HG03025 (cell line): ENCODE data around the gene EIF4A2.
"Not testable (repeated sequence)": the region's sequence is repeated elsewhere in the genome, so short reads cannot be mapped to it uniquely, and the experiment has no call there.

Experiments used
- ATAC-seq: cut with Tn5 transposase; IDR thresholded peaks from one replicate; pipeline ENCODE4 v1.9.1; 2021; ENCODE audit warnings: mild to moderate bottlenecking, moderate library complexity; ENCODE audit not compliant: unreplicated experiment, low FRiP score

EIF4A2 gene

GRCh38 chr3:186818516-186818915 is 35.1 kb downstream of the EIF4A2 start:
- no peak for ATAC-seq

DNA sequence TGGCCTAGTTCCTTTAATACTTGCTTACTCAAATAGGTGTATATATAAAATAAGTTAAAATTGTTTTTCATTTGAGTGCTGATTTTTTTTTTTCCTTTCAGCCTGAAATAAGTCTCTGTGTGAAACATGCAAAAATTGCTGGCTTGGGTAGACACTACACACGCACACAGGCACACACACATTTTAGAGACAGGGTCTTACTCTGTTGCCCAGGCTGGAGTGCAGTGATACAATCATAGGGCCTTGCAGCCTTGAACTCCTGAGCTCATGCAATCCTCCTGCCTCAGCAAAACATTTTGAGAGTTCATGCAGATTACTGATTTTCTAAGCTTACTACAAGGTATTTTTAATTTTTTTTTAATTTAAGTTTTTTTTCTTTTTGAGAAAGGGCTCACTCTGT is 35.6 kb downstream of the EIF4A2 start:
- ATAC-seq, result no peak

DNA sequence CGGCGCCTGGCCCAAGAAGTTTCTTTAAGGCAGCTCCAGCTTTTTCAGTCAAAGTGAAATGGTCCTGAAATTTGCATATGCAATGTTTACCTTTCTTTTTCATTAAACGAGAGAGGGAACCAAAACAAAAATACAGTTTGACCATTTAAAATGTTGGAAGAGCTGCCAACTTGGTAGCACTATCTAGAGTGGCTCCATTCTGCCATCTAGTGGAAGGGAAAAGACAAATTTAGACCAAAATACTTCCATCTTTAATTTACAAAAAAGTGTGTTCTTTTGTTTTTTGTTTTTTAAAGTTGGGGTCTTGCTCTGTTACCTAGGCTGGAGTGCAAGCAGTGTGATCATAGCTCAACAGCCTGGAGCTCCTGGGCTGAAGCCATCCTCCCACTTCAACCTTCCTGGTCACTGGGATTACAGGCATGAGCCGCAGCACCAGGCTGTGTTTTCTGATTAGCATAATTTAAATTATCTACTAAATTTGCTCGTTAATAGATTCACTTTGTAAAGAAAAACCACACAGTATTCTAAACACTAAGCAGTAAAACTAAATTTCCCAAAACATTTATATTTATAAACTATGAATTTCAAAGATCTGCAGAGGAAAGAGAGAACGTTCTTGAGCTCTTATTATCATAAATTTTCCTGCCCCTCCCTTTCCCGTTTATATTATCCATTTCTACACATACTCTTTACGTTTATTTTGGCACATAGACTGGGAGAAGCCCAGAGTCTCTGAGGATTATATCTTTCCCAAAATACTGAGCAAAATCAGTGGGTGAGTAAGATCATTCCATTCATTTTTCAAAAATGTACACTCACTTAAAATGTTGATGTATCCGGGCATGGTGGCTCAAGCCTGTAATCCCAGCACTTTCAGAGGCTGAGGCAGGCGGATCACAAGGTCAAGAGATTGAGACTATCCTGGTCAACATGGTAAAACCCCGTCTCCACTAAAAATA is 38.3 kb downstream of the EIF4A2 start:
- no peak for ATAC-seq

DNA sequence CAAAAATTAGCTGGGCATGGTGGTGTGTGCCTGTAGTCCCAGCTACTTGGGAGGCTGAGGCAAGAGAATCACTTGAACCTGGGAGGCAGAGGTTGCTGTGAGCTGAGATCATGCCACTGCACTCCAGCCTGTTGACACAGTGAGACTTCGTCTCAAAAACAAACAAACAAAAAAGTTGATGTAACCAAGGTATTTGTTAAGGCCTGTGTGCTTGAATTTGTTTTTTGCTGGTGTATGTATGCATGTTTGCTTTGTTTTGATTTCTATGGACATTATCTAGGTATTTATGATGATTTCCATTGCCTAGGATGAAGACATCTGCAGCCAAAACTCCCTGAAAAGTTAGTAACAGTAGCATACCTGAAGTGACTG is 39.0 kb downstream of the EIF4A2 start:
- ATAC-seq, result not testable (repeated sequence)

DNA sequence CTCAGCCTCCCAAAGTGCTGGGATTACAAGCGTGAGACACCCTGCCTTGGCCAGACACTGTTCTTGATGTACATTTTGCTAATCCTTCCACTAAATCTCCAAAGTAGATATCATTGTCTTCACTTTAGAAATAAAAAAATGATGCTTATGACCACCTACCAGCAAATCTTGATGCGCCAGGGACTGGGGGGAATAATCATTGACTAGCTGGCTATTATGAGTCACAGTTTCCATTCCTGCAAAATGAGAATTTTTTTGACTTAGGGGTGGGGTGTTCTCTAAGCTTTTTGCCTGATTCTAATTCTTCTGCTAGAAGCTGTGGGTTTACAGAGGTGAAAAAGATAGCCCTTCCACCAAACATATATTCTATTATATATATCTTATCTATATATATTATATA is 40.0 kb downstream of the EIF4A2 start:
- ATAC-seq, result no peak

GRCh38 chr3:186824430-186825139 is 41.2 kb downstream of the EIF4A2 start:
- ATAC-seq, result no peak

- no peak for ATAC-seq
These were observed 42.0 kb downstream of the EIF4A2 start for GRCh38 chr3:186825294-186825821.

DNA sequence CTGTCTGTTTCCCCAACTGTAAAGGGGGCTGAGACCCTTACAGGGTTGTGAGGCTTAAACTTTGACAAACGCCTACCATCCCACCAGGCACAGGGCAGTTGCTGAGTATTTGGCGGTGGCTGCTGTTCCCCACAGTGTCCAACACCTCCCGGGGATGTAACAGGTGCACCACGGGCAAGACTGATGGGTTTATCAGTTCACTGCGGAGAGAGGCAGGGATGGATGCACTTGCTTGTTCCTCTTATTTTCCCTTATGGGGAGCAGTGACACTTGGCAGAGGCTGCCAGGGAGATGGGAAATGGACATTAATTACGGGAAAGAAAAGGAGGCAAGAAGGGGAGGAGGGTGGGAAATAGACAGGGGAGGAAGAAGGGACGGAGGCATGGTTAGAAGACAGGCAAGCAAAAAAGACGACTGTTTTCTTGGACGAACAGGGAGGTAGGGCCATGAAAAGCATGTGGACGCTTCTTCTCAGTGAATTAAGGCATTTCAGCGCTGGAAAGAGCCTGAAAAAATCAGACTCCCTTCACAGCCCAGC is 42.6 kb downstream of the EIF4A2 start:
- no peak for ATAC-seq

DNA sequence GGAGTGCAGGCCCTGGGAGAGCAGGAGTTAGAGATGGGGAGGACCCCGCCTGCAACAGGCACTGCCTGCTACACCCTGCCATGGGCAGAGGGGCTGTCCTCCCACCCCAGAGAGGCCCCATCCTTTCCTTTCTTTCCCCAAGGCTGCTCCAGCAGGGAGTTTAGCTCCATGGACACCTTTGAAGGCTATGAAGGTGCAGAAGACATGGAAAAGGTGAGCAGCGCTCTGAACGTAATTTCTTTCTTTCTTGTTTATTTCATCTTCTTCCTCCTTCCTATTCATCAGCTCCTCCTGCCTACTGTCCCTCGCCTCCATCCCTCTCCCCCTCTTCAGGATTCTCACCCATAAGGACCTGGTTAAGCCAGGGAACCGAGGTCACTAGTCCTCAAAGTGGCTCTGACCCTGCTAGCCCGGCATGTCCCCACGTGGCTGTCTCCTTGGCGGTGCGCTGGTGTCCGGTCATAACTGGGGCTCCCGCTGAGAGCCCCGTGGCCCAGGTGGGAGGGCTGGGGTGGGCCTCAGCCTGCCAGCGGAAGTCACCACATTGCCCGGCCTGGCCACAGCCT is 43.1 kb downstream of the EIF4A2 start:
- ATAC-seq, result no peak

GRCh38 chr3:186826976-186827857 is 43.8 kb downstream of the EIF4A2 start:
- ATAC-seq, result peak; percentile 79

GRCh38 chr3:186828340-186828739 is 45.0 kb downstream of the EIF4A2 start:
- no peak for ATAC-seq

GRCh38 chr3:186831798-186832197 is 48.4 kb downstream of the EIF4A2 start:
- no peak for ATAC-seq

DNA sequence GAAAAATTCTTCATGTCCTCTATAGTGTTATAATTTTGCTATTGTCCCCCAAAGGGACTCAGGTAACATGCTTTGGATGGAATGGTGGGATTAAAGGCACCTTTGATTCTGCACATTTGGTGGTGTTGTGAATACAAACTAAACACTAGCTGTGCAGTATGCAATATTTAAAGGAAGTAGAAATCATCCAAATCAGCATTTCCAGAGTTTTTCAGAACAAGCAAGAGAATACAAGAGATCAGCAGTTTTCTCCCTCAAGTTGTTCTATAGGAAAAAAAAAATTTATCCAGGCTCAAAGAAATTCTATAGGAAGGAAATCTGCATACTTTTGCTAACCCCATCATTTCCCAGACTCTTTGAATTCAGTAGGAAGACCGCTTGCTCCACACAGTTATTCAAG is 48.9 kb downstream of the EIF4A2 start:
- no peak for ATAC-seq
